Measurements from ENCODE around the gene KRT75. TPM values are rescaled to one million over a fixed set of nuclear protein-coding genes. Genes with fewer than 3 reads are reported as not detected.

KRT75 gene
- total RNA-seq, 4 donors from 2014 or later: not detected

DNA sequence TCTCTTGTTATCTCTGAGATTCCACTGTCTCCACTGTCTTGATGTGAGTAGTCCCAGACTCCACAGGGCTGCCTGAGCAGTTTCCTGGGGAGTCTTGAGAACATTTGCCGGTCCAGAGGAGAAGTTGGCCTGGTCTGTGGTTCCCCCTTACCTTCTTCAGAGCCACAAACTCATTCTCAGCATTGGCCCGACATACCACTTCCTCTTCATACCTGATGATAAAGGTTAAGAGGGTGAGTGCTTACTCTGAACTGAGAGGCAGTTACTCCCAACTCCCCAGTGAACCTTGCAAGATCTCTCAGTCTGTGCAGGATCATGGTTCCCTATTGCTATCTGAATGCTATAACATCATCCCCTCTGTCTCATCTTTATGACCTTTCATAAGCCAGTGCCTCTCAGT lies 51.3 kb downstream of the KRT75 start:
- no peak overlapping the region for H3K27ac ChIP-seq
- H3K27me3 ChIP-seq: no peaks in the 10 kb centered on the region
- no peaks in the 10 kb centered on the region for H3K4me1 ChIP-seq
- H3K4me3 ChIP-seq: no peak overlapping the region
- in situ Hi-C loops (cut with MboI; ENCODE audit: low pct_ligation_motif_present in 1 of 4, low pct_unique_long_range_greater_than_20kb in 1 of 4, low sequenced_read_pairs in 3 of 4) (loop anchor here (5.0 to 25.0 kb wide), 6 partner anchors 112 to 604 kb away; partner anchors contain the start of gene KRT6A (in 1 of the 4)), intact Hi-C loops (cut with DNase I; ENCODE audit: low total_unique reads) (no loop called here)
- H3K36me3 ChIP-seq: no peaks in the 10 kb centered on the region
- no peak for TF ChIP-seq EP300 (IDR thresholded peaks at IDR 0.05; ENCODE audit: low read depth)
- TF ChIP-seq, protein P1, sequence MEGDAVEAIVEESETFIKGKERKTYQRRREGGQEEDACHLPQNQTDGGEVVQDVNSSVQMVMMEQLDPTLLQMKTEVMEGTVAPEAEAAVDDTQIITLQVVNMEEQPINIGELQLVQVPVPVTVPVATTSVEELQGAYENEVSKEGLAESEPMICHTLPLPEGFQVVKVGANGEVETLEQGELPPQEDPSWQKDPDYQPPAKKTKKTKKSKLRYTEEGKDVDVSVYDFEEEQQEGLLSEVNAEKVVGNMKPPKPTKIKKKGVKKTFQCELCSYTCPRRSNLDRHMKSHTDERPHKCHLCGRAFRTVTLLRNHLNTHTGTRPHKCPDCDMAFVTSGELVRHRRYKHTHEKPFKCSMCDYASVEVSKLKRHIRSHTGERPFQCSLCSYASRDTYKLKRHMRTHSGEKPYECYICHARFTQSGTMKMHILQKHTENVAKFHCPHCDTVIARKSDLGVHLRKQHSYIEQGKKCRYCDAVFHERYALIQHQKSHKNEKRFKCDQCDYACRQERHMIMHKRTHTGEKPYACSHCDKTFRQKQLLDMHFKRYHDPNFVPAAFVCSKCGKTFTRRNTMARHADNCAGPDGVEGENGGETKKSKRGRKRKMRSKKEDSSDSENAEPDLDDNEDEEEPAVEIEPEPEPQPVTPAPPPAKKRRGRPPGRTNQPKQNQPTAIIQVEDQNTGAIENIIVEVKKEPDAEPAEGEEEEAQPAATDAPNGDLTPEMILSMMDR (IDR thresholded peaks at IDR 0.05): no peak
- TF ChIP-seq POLR2AphosphoS5 (IDR thresholded peaks at IDR 0.05): no peak
- TF ChIP-seq POLR2A (IDR thresholded peaks at IDR 0.05): no peak
- no peak for DNase-seq
- WGBS, 2 donors (ENCODE audit: low coverage in 1 of 2): 64% methylated on average over 2 of the region's 2 CpGs; no CpG with 5 or more reads in 1 of the 2 donors
- H3K9me3 ChIP-seq: no peaks in the 10 kb centered on the region

- H3K27ac ChIP-seq: no peak overlapping the region
- DNase-seq: no peak
- WGBS, 2 donors (ENCODE audit: low coverage in 1 of 2): 91% methylated on average over 8 of the region's 8 CpGs; no CpG with 5 or more reads in 1 of the 2 donors
- in situ Hi-C loops (cut with MboI; ENCODE audit: low pct_ligation_motif_present in 1 of 4, low pct_unique_long_range_greater_than_20kb in 1 of 4, low sequenced_read_pairs in 3 of 4): loop anchor here (5.0 to 25.0 kb wide), 6 partner anchors 114 to 606 kb away; partner anchors contain the start of gene KRT6A (in 1 of the 4)
- TF ChIP-seq, protein P1 (IDR thresholded peaks at IDR 0.05): no peak
- TF ChIP-seq POLR2AphosphoS5 (IDR thresholded peaks at IDR 0.05): no peak
- no peak for TF ChIP-seq POLR2A (IDR thresholded peaks at IDR 0.05)
- no peak for TF ChIP-seq EP300 (IDR thresholded peaks at IDR 0.05; ENCODE audit: low read depth)
- no peaks in the 10 kb centered on the region for H3K9me3 ChIP-seq
- intact Hi-C loops (cut with DNase I; ENCODE audit: low total_unique reads): no loop called here
- no peaks in the 10 kb centered on the region for H3K36me3 ChIP-seq
- H3K27me3 ChIP-seq: no peaks in the 10 kb centered on the region
- H3K4me3 ChIP-seq: no peak overlapping the region
- no peaks in the 10 kb centered on the region for H3K4me1 ChIP-seq
Measured at GRCh38 chr12:52381206-52381605, 53.0 kb downstream of the KRT75 start.

DNA sequence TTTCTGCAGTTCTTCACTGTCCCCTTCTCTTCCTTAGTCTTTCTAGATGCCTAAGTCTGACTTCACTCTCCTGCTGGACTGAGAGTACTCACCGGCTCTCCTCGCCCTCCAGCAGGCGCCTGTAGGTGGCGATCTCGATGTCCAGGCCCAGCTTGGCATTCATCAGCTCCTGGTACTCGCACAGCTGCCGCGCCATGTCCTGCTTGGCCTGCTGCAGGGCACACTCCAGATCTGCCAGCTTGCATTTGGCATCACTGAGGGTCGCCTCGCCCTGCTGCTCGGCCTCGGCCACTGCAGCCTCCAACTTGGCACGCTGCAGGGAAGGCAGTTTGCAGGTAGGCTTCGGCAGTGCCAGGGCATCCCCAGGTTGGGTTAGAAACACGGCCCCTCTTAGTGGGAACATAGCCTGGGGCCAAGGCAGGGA lies 53.9 kb downstream of the KRT75 start:
- Histone ChIP-seq H3K9me3 (no peaks in the 10 kb centered on the region), H3K4me3 (no peak overlapping the region), H3K27me3 (no peaks in the 10 kb centered on the region), H3K36me3 (no peaks in the 10 kb centered on the region), H3K4me1 (no peaks in the 10 kb centered on the region), H3K27ac (no peak overlapping the region)
- in situ Hi-C loops (cut with MboI; ENCODE audit: low pct_ligation_motif_present in 1 of 4, low pct_unique_long_range_greater_than_20kb in 1 of 4, low sequenced_read_pairs in 3 of 4) (loop anchor here (5.0 to 25.0 kb wide), 6 partner anchors 115 to 607 kb away; partner anchors contain the start of gene KRT6A (in 1 of the 4)), intact Hi-C loops (cut with DNase I; ENCODE audit: low total_unique reads) (no loop called here)
- TF ChIP-seq POLR2A (IDR thresholded peaks at IDR 0.05): no peak
- TF ChIP-seq, protein P1 (IDR thresholded peaks at IDR 0.05): peak in 4 of 5 experiments; percentile 28 to 53 (median 47)
- no peak for TF ChIP-seq POLR2AphosphoS5 (IDR thresholded peaks at IDR 0.05)
- TF ChIP-seq EP300 (IDR thresholded peaks at IDR 0.05; ENCODE audit: low read depth): no peak
- 36% methylated on average over 8 of the region's 15 CpGs; no CpG with 5 or more reads in 1 of the 2 donors for WGBS, 2 donors (ENCODE audit: low coverage in 1 of 2)
- peak; percentile 44 for DNase-seq

DNA sequence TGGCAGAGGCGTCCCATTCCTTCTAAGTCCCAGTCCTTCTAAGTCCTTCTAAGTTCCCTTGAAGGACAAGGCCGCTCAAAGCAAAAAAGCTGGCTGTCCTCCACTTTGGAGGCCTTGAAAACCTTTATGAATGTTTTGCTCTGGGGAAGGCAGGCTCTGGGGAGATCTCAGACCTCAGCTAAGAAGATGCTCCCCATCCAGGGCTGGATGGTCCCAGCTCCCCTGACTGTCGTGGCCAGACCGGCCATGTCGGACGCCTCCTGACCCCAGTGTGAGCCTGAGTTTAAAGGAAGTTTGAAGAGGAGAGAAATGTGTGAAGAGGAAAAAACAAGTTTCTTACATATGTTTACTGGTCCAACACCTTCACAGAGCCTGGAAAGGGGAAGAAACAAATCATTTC lies 54.6 kb downstream of the KRT75 start:
- in situ Hi-C loops (cut with MboI; ENCODE audit: low pct_ligation_motif_present in 1 of 4, low pct_unique_long_range_greater_than_20kb in 1 of 4, low sequenced_read_pairs in 3 of 4) (loop anchor here (10.0 to 25.0 kb wide), 3 partner anchors 483 to 608 kb away; no protein-coding TSS in a partner anchor), intact Hi-C loops (cut with DNase I; ENCODE audit: low total_unique reads) (loop anchor here (10.0 kb wide), 2 partner anchors 135 to 495 kb away; no protein-coding TSS in a partner anchor)
- no peak for DNase-seq
- Histone ChIP-seq H3K4me3 (no peak overlapping the region), H3K27ac (no peak overlapping the region), H3K27me3 (no peaks in the 10 kb centered on the region), H3K36me3 (no peaks in the 10 kb centered on the region), H3K9me3 (no peaks in the 10 kb centered on the region), H3K4me1 (no peaks in the 10 kb centered on the region)
- WGBS, 2 donors (ENCODE audit: low coverage in 1 of 2): 88 to 89% methylated on average over 6 of the region's 6 CpGs
- no peak for TF ChIP-seq POLR2AphosphoS5 (IDR thresholded peaks at IDR 0.05)
- no peak for TF ChIP-seq EP300 (IDR thresholded peaks at IDR 0.05; ENCODE audit: low read depth)
- TF ChIP-seq, protein P1 (IDR thresholded peaks at IDR 0.05): no peak
- no peak for TF ChIP-seq POLR2A (IDR thresholded peaks at IDR 0.05)

Data from transverse colon (tissue), 4 donors.